Mammary epithelial cell (primary cell): ENCODE results near the gene FMNL2.
"Not testable (repeated sequence)": the region's sequence is repeated elsewhere in the genome, so short reads cannot be mapped to it uniquely, and the experiment has no call there.

Experiments
- CTCF ChIP-seq, 2 donors: IDR thresholded peaks in 1 of 2; conservative IDR thresholded peaks in 1 of 2; 2 replicates each; pipeline ENCODE4 v1.5.1; 2011 to 2012; ENCODE audit warnings: inconsistent platforms in 2 of 2, low read length in 2 of 2, mild to moderate bottlenecking in 2 of 2, control low read depth in 1 of 2, low read depth in 1 of 2; ENCODE audit not compliant: insufficient read depth in 1 of 2; ENCODE audit errors: extremely low read depth in 1 of 2
- EZH2 ChIP-seq: IDR thresholded peaks from 2 replicates; pipeline ENCODE4 v1.6.1; 2012; ENCODE audit warnings: low read length, inconsistent platforms, borderline replicate concordance

GRCh38 chr2:152522446-152522845 lies 187.5 kb downstream of the FMNL2 start:
- not testable (repeated sequence) for TF ChIP-seq CTCF (conservative IDR thresholded peaks at IDR 0.05 in 1 of 2, IDR thresholded peaks at IDR 0.05 in 1 of 2; ENCODE audit: extremely low read depth in 1 of 2, insufficient read depth in 1 of 2, low read depth in 1 of 2, low read length in 2 of 2); EZH2
